ENCODE measurements around the gene TXNDC2.

TXNDC2 gene

DNA sequence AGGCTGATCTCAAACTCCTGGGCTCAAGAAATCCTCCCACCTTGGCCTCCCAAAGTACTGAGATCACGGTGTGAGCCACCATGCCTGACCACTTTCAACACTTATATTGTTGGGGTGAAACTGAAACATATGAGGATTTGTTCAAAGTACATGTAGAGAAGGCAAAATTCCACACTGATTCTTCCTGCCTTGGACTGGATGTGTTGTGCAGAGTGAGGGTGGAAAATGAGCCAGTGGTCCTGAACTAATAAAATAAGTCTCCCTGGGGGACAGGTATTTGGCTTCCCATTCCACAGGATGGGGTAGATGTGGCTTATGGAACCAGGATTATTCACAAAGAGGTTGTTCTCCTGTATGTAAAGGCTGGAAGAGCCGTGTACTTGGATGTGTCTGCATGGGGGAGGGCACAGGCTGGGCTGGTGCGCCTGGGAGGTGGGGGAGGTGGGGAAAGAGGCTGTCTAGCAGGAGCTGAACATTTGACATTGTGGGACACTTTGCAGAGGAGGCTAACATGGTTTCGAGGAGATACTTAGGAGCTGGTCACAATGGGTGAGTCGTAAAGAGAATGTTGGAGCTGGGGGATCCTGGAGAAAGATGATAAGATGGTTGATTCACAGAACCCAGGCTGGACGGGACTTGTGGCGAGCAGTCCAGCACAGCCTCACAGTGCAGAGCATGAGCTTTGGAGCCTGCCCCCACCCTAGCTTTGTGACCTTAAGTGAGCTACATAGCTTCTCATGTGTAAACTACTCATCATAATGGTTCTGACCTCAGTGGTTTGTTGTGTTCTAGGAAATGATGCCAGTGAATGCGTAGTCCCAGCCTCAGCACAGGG is at the start of gene TXNDC2:
TSS of gene TXNDC2 (plus strand) at position 804 of the 835 bp plus-strand sequence. CDS start 708 bp downstream, outside the sequence.
- ATAC-seq, result no peak
- Mint-ChIP-seq H3K27ac (no peak within 1 kb of the TSS), H3K27me3 (no peaks in the 10 kb centered on the region), H3K4me1 (no peaks in the 10 kb centered on the region), H3K4me3 (no peak within 1 kb of the TSS), H3K36me3 (no peaks in the 10 kb centered on the region), H3K9me3 (no peaks in the 10 kb centered on the region)

DNA sequence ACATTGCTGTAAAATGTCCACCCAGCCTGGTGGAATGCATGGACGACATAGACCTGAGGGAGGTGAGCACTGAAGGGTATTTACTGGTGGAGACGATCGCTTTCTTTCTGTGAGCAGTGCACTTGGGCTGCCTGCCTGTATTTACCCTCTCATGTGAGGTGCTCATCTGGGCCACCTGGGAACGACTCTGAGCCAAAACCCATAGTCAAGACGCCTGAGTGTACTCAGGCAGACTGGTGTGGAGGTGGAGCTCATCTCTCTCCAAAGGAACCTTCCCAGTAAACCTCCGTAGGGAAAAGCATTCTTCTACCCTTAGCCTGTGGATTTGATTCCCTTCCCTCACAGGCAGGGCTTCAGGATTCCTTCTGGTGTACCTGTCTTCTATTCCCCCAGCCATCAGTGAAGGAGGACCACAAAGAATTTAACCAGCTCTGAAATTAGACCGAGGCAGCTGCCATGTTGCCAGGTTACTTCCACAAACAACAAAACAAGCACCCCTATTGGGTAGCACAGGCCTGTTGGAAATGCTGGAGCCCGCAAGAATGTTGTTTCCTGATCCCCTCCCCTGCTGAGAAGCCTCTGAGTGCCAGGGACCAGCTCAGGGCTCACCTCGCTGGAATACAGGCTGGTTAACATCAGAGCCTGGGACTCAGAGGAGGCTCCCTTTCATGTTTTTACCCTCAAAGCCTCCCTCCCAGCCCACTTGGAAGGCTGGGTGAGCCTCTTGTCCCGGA is 47.5 kb upstream of the TXNDC2 start:
- Mint-ChIP-seq H3K36me3 (peaks cover 41% of the 10 kb centered on the region), H3K9me3 (peaks cover 7% of the 10 kb centered on the region), H3K27me3 (no peaks in the 10 kb centered on the region), H3K4me3 (no peak overlapping the region), H3K4me1 (peaks cover 11% of the 10 kb centered on the region), H3K27ac (no peak overlapping the region)
- ATAC-seq, result no peak

DNA sequence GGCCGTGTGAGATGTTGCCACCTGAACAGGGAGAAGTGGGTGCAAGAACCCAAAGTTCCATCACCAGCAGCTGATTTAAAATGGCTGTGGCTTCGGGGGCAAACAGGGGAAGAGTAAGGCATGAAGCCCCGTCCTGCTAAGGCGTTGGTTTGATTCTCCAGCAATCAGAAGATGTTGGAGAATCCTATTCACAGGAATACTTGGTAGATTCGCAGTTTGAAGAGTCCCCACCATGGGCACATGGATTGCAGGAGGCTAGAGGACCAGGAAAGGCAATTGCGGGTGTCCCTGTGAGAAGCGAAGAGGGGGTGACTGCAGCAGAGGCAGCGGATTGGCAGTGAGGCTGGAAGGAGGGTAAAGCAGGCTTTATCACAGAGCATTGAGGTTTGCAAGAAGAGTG is 46.6 kb upstream of the TXNDC2 start:
- ATAC-seq, result no peak
- H3K4me1 Mint-ChIP-seq, result peaks cover 8% of the 10 kb centered on the region

DNA sequence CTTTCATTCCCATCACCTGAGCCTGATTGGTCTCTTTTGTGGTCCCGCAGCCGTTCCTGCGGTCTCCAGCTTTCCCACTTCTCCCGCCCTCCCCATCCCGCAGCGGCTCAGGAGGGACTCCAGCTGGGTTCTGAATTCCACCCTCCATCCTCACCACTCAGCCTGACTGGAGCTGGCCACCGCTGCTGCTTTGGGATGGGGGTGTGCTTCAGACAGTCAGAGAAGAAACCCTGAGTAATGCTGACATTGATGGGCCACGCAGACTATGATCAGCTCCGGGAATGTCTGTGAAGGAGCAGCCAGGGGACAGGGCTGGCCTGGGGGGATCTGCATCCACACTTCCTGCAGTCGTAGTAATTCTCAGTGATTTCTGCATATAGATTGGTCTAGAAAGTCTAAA is 45.9 kb upstream of the TXNDC2 start:
- Mint-ChIP-seq H3K27me3 (no peaks in the 10 kb centered on the region), H3K36me3 (peaks cover 48% of the 10 kb centered on the region), H3K27ac (no peak overlapping the region), H3K9me3 (peaks cover 7% of the 10 kb centered on the region), H3K4me1 (peaks cover 8% of the 10 kb centered on the region), H3K4me3 (no peak overlapping the region)
- ATAC-seq, result no peak

More for the DNA sequence above, 46.6 kb upstream of the TXNDC2 start:
- H3K27me3 Mint-ChIP-seq, result no peaks in the 10 kb centered on the region
- no peak overlapping the region for H3K27ac Mint-ChIP-seq
- peaks cover 7% of the 10 kb centered on the region for H3K9me3 Mint-ChIP-seq
- no peak overlapping the region for H3K4me3 Mint-ChIP-seq
- peaks cover 42% of the 10 kb centered on the region for H3K36me3 Mint-ChIP-seq

DNA sequence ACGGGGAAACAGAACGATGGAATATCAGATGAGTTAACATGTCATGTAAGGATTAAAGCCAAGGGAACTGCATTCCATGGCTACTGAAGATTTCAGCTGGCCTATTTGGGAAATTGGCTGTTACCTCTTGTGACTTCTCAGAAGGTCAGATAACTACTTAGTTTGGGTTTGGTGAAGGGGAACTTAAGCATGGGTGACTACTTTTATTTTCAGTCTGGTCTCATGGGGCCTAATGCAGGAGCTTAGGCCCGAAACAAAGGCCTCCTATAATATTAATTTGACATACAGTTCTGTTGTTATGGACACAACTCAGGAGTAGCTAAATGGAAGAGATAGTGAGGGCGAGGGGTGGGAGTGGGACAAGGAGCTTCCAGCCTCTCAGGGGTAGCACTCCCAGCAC is 44.0 kb upstream of the TXNDC2 start:
- no peak overlapping the region for H3K4me3 Mint-ChIP-seq
- peaks cover 3% of the 10 kb centered on the region for H3K9me3 Mint-ChIP-seq
- H3K36me3 Mint-ChIP-seq, result peaks cover 51% of the 10 kb centered on the region
- peaks cover 8% of the 10 kb centered on the region for H3K4me1 Mint-ChIP-seq
- peak; percentile 12 for ATAC-seq
- H3K27ac Mint-ChIP-seq, result peak overlapping the region; percentile 51
- H3K27me3 Mint-ChIP-seq, result no peaks in the 10 kb centered on the region

DNA sequence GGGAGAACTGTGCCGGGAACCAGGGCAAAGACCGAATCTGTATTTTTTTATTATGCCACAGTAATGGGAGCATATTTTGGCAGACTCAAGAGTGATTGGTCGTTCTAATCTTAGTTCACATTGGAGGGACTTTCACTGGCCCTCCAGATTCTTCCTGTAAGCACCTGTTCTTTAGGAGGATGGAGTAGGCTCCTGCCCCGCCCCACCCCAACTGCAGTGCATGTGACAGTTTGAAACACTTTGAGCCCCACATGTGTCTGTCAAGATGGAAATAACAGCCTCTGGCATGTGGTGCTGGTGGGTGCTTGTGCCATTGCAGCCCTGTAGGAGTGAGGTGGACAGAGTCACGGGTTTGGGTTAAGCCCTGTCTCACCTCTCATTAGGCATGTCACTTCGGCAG is 43.3 kb upstream of the TXNDC2 start:
- no peak for ATAC-seq
- Mint-ChIP-seq H3K36me3 (peaks cover 52% of the 10 kb centered on the region), H3K9me3 (no peaks in the 10 kb centered on the region), H3K4me3 (no peak overlapping the region), H3K4me1 (peaks cover 8% of the 10 kb centered on the region), H3K27ac (no peak overlapping the region), H3K27me3 (no peaks in the 10 kb centered on the region)

DNA sequence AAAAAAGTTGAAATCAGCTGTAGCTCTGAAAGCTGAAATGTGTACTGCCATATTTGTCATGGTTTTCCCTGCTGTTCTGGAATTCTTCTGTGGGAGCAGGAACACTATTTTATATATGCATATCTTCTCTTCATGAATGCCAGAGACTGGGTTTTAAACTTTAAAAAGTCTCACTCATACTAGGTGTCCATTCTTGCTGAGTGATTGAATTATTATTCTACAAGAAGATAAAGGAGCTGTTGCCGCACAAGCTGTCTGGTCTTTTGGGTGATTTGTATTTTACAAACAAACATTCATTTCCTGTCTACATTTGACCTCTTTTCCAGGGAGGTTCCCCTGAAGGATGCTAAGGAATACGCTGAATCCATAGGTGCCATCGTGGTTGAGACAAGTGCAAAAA is 40.5 kb upstream of the TXNDC2 start:
- Mint-ChIP-seq H3K27me3 (no peaks in the 10 kb centered on the region), H3K27ac (no peak overlapping the region), H3K36me3 (peaks cover 63% of the 10 kb centered on the region), H3K4me1 (peaks cover 15% of the 10 kb centered on the region), H3K9me3 (no peaks in the 10 kb centered on the region), H3K4me3 (no peak overlapping the region)
- ATAC-seq, result no peak

DNA sequence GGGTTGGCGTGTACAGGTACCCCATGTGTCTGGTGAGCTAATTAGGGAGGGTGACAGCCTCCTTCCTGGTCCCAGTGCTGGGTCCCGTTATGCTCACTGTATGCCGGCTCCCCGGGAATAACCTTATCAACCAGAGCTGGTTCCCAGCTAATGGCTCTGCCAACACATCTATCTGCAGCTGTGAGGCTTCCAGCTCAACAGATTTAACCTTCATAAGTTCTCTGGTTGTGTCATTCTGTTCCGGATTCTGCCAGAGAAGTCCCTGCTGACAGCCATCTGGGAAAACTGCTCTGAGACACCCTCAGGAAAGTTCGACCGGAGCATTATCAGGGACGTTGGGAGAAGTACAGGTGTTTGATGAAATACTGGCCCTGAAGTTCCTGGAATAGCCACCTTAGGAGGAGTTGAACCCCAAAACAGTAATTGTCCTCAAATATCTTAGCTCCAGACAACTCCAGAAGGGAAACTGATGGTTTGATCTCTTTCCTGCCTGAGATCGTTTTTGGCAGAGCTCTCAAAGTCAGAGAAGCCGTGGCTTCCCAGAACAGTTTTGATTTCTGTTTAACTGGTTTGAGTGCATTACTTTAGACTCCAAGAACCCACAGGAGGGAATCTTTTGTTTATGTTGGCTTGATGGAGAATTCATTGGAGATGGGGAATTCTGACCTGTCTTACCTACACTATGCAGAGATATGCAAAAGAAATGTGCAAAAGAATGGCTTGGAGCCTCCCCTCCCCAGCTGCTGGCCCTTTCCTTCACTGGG is 39.4 kb upstream of the TXNDC2 start:
- Mint-ChIP-seq H3K4me1 (peaks cover 13% of the 10 kb centered on the region), H3K27me3 (no peaks in the 10 kb centered on the region), H3K9me3 (no peaks in the 10 kb centered on the region), H3K27ac (no peak overlapping the region), H3K36me3 (peaks cover 67% of the 10 kb centered on the region), H3K4me3 (no peak overlapping the region)
- ATAC-seq, result no peak

DNA sequence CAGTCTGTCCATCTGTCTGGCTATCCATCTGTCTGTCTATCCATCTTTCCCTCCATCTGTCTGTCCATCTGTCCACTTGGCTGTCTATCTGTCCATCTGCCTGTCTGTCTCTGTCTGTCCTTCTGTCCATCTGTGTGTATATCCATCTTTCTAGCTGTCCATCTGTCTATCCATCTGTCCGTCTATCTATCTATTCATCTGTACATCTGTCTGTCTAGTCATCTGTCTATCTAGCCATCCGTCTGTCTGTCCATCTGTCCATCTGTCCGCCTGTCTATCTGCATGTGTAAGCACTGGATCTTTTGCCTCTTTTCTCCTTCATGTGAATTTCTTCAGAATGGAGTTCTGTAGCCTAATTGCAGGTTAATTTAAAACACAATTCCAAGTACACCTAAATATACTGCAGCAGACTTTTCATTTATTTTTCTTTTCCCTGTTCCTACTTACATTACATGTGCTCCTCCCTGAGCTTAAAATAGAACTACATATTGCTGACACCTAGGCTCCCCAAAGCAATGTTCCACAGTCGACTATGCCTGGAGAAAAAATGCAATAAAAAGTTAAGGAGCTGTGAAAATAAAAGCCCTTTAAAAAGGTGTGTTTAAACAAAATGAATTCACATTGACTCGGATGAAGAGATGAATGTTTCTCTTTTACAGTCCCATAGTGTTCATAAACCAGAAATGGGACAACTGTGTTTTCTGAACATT is 37.4 kb upstream of the TXNDC2 start:
- Mint-ChIP-seq H3K27ac (no peak overlapping the region), H3K4me1 (peaks cover 6% of the 10 kb centered on the region), H3K4me3 (no peak overlapping the region), H3K36me3 (peaks cover 72% of the 10 kb centered on the region), H3K9me3 (no peaks in the 10 kb centered on the region), H3K27me3 (no peaks in the 10 kb centered on the region)
- ATAC-seq, result no peak

DNA sequence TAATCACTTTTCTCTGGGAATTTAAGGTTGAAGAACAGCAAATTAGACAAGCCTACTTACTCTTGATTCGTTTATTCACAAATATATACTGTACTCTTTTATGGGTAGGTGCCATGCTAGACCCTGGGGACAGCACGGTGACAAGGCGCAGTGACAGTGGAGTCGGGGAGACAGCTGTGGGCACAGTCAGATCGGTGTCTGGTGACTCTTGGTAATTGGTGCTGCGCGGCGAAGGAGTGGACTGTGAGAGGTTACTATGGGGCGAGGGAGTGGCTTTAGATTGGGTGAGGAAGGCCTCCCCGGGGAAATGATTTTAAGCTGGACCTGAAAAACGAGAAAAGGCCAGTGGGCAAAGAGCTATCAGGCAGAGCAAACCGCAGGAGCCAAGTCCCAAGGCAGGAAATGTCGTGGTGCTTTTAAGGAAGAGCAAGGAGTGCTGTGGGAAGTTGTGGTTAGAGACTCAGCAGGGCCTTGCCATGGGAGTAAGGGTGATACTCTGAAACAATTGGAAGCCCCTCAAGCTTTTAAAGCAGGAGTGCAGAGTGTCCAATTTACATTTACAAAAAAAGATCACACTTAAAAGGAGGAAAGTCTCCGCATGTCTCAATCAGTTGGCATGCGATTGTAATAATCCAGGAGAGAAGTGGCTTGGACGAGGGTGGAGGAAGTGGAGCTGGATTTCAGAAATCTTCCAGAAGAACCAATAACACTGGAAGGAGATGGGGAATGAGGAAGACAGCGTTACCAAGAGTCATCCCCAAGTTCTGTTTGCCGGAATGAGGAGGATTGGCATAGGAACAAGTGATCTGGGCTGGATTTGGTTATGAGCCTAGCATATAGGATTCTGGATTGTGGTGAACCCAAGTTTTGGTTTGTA is 36.1 kb upstream of the TXNDC2 start:
- no peak overlapping the region for H3K27ac Mint-ChIP-seq
- no peak overlapping the region for H3K4me3 Mint-ChIP-seq
- no peak for ATAC-seq
- H3K36me3 Mint-ChIP-seq, result peaks cover 72% of the 10 kb centered on the region
- H3K9me3 Mint-ChIP-seq, result no peaks in the 10 kb centered on the region
- no peaks in the 10 kb centered on the region for H3K27me3 Mint-ChIP-seq
- H3K4me1 Mint-ChIP-seq, result peaks cover 12% of the 10 kb centered on the region

DNA sequence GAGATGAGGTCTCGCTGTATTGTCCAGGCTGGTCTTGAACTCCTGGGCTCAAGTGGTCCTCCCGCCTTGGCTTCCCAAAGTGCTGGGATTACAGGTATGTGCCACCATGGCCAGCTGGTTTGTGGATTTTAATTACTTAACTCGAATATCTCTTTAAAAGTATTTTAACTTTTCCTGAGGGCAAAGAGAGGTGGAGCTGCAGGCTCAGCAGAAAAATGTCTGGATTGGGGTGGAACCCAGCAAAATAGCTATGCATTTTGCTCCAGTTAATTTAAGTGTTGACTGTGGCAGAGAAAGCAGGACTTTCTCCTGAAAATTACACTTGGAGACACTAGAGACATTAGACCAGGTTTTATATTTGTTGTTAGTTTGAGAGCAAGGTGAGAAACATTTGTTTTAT is 35.5 kb upstream of the TXNDC2 start:
- no peak for ATAC-seq
- H3K27ac Mint-ChIP-seq, result no peak overlapping the region

DNA sequence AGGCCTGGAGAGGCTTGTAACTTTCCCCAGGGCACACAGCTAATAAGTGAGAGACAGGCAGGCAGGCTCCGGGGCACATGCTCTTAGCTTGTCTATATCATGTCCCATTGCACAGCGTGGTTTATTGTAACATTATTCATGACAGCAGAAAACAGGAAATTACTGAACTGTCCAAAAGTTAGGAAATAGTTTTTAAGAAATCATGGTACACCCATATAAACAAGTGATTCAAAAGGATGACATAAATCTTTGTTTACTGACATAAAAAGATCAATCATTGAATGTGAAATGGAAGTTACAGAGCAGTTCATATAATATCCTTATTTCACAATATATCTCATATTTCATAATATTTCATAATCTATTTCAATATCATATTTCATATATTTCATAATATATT is 34.3 kb upstream of the TXNDC2 start:
- Mint-ChIP-seq H3K27ac (no peak overlapping the region), H3K4me1 (peaks cover 25% of the 10 kb centered on the region), H3K9me3 (no peaks in the 10 kb centered on the region), H3K27me3 (no peaks in the 10 kb centered on the region), H3K36me3 (peaks cover 71% of the 10 kb centered on the region), H3K4me3 (no peak overlapping the region)
- no peak for ATAC-seq

More for the DNA sequence above, 35.5 kb upstream of the TXNDC2 start:
- H3K4me3 Mint-ChIP-seq, result no peak overlapping the region
- no peaks in the 10 kb centered on the region for H3K27me3 Mint-ChIP-seq
- H3K4me1 Mint-ChIP-seq, result peaks cover 14% of the 10 kb centered on the region
- H3K36me3 Mint-ChIP-seq, result peaks cover 72% of the 10 kb centered on the region
- no peaks in the 10 kb centered on the region for H3K9me3 Mint-ChIP-seq

DNA sequence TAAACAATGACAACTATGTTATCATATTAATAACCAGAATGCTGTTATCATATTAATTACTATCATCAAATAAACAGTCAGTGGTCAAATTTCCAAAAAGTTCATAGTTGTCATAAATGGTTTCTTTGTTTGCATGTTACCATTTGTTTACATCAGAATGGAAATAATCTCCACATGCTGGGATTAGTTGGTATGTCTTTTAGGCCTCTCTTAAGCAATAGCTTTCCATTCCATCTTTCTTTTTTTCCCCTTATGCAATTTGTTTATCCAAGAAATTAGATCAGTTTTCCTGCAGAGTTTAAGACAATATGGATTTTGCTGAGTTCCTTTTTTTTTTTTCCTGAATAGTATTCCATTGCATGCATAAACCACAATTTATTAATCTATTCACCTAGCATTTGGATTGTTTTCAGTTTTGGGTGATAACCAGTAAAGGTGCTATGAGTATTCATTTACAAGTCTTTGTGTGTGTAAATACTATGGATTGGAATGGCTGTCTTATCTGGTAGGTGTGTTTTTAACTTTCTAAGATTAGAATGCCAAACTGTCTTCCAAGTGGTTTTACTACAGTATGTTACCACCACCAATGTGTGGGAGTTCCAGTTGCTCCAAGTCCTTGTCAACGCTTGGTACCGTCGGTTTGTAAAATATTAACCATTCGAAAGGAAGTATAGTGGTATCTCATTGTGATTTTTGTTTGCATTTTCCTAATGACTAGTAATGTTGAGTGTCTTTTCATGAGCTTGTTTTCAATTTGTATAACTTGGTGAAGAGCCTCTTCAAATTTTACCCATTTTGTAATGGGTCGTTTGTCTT is 33.3 kb upstream of the TXNDC2 start:
- Mint-ChIP-seq H3K4me1 (peaks cover 25% of the 10 kb centered on the region), H3K36me3 (peaks cover 62% of the 10 kb centered on the region), H3K4me3 (no peak overlapping the region), H3K27ac (no peak overlapping the region), H3K9me3 (no peaks in the 10 kb centered on the region), H3K27me3 (no peaks in the 10 kb centered on the region)
- no peak for ATAC-seq

All from stimulated activated memory B cell treated with anti-CD40 and anti-IgM and Interleukin-4, amounts not matched to agents 10 μg/mL and 1 μg/mL and 100 μg/mL, for 72 hours (primary cell).